IPS-18c (cell line): Measurements from ENCODE around the gene GLP1R.

Source experiments
- H3K4me3 ChIP-seq: 2 replicates; pipeline ENCODE4 v1.7.0; 2013; ENCODE audit warnings: low read depth, mild to moderate bottlenecking, low read length, moderate library complexity; ENCODE audit not compliant: insufficient read depth
- H3K9me3 ChIP-seq: one replicate; pipeline ENCODE4 v1.6.1; 2013; ENCODE audit warnings: mild to moderate bottlenecking, low read length, moderate library complexity; ENCODE audit not compliant: control insufficient read depth, insufficient read depth

GLP1R gene

GRCh38 chr6:39057251-39058155, 8.9 kb downstream of the GLP1R start:
- Histone ChIP-seq H3K9me3 (peaks cover 2% of the 10 kb centered on the region), H3K4me3 (no peak overlapping the region)

GRCh38 chr6:39058471-39059147, 10.0 kb downstream of the GLP1R start:
- Histone ChIP-seq H3K4me3 (no peak overlapping the region), H3K9me3 (peaks cover 2% of the 10 kb centered on the region)

- peaks cover 4% of the 10 kb centered on the region for H3K9me3 ChIP-seq
These were observed 11.1 kb downstream of the GLP1R start for GRCh38 chr6:39059496-39060310.

GRCh38 chr6:39060467-39061160, 12.0 kb downstream of the GLP1R start:
- no peak overlapping the region for H3K4me3 ChIP-seq
- peaks cover 2% of the 10 kb centered on the region for H3K9me3 ChIP-seq

More at GRCh38 chr6:39059496-39060310, 11.1 kb downstream of the GLP1R start:
- no peak overlapping the region for H3K4me3 ChIP-seq

- no peak overlapping the region for H3K4me3 ChIP-seq
- peaks cover 4% of the 10 kb centered on the region for H3K9me3 ChIP-seq
These were observed 12.6 kb downstream of the GLP1R start for GRCh38 chr6:39061182-39061581.

- H3K9me3 ChIP-seq: peaks cover 4% of the 10 kb centered on the region
- H3K4me3 ChIP-seq: no peak overlapping the region
These were observed 13.0 kb downstream of the GLP1R start for GRCh38 chr6:39061588-39061987.

GRCh38 chr6:39062014-39062740, 13.6 kb downstream of the GLP1R start:
- Histone ChIP-seq H3K9me3 (peaks cover 4% of the 10 kb centered on the region), H3K4me3 (no peak overlapping the region)

GRCh38 chr6:39063526-39063925, 14.9 kb downstream of the GLP1R start:
- Histone ChIP-seq H3K9me3 (peaks cover 4% of the 10 kb centered on the region), H3K4me3 (no peak overlapping the region)

GRCh38 chr6:39065561-39065960, 17.0 kb downstream of the GLP1R start:
- H3K4me3 ChIP-seq: no peak overlapping the region

GRCh38 chr6:39068391-39068790, 19.8 kb downstream of the GLP1R start:
- H3K4me3 ChIP-seq: no peak overlapping the region
- H3K9me3 ChIP-seq: peaks cover 6% of the 10 kb centered on the region

More at GRCh38 chr6:39065561-39065960, 17.0 kb downstream of the GLP1R start:
- H3K9me3 ChIP-seq: peaks cover 4% of the 10 kb centered on the region

GRCh38 chr6:39072830-39073229, 24.2 kb downstream of the GLP1R start:
- H3K9me3 ChIP-seq: peaks cover 2% of the 10 kb centered on the region
- H3K4me3 ChIP-seq: no peak overlapping the region

- Histone ChIP-seq H3K4me3 (no peak overlapping the region), H3K9me3 (peaks cover 2% of the 10 kb centered on the region)
These were observed 25.1 kb downstream of the GLP1R start for GRCh38 chr6:39073471-39074355.

GRCh38 chr6:39074486-39074885, 25.9 kb downstream of the GLP1R start:
- H3K4me3 ChIP-seq: no peak overlapping the region
- peaks cover 2% of the 10 kb centered on the region for H3K9me3 ChIP-seq

GRCh38 chr6:39075010-39075686, 26.6 kb downstream of the GLP1R start:
- Histone ChIP-seq H3K9me3 (peaks cover 2% of the 10 kb centered on the region), H3K4me3 (no peak overlapping the region)
